SK-N-SH (cell line): ENCODE results near the gene THAP6.

Experiments
- CTCF ChIP-seq: fragments of 200-600 bp; sonication (generic); IDR thresholded peaks from 2 replicates; pipeline ENCODE4 v1.6.1; 2017; ENCODE audit warnings: antibody characterized with exemption, mild to moderate bottlenecking, moderate library complexity
- TAF1 ChIP-seq: IDR thresholded peaks from 2 replicates; pipeline ENCODE4 v1.6.1; 2012; ENCODE audit warnings: low read depth, mild to moderate bottlenecking, low read length, moderate library complexity, borderline replicate concordance

GRCh38 chr4:75512386-75513211 lies 1.7 kb upstream of the THAP6 start:
- TF ChIP-seq CTCF (no peak), TAF1 (no peak)
